GM23338 (cell line): ENCODE measurements around the gene PLPP4.

Experiments
- CREB1 ChIP-seq: fragments of 250-450 bp; sonication (Bioruptor Pico); IDR thresholded peaks from 2 replicates; pipeline ENCODE4 v1.5.0; 2020; ENCODE audit warnings: low read depth, mild to moderate bottlenecking, moderate library complexity
- CTCF ChIP-seq, 2 experiments: fragments of 200-600 bp in 1 of 2; sonication (generic) in 1 of 2; conservative IDR thresholded peaks; 2 replicates each; pipeline versions ENCODE4 v1.5.1 to v1.6.1; 2016 to 2017; ENCODE audit warnings: antibody characterized with exemption in 2 of 2, low read depth in 2 of 2, mild to moderate bottlenecking in 2 of 2, moderate library complexity in 1 of 2
- EZH2 ChIP-seq: fragments of 200-600 bp; sonication (generic); IDR thresholded peaks from one replicate; pipeline ENCODE4 v1.8.0; 2017; ENCODE audit warnings: antibody characterized with exemption, mild to moderate bottlenecking, low read depth; ENCODE audit not compliant: unreplicated experiment
- EZH2phosphoT487 ChIP-seq: fragments of 200-600 bp; sonication (generic); IDR thresholded peaks from one replicate; pipeline ENCODE4 v1.8.1; 2018; ENCODE audit warnings: antibody characterized with exemption; ENCODE audit not compliant: unreplicated experiment
- POLR2AphosphoS5 ChIP-seq: IDR thresholded peaks from 2 replicates; pipeline ENCODE4 v1.6.1; 2016; ENCODE audit warnings: antibody characterized with exemption, low read depth
- REST ChIP-seq: IDR thresholded peaks from one replicate; pipeline ENCODE4 v1.6.1; 2018; ENCODE audit warnings: antibody characterized with exemption; ENCODE audit not compliant: unreplicated experiment
- STAT1 ChIP-seq: IDR thresholded peaks from one replicate; pipeline ENCODE4 v1.6.1; 2016; ENCODE audit warnings: antibody characterized with exemption; ENCODE audit not compliant: unreplicated experiment
- ZNF114 ChIP-seq: fragments of 250-450 bp; sonication (Bioruptor Pico); IDR thresholded peaks from 2 replicates; pipeline ENCODE4 v1.5.0; 2020; ENCODE audit warnings: mild to moderate bottlenecking, moderate library complexity

GRCh38 chr10:120616311-120616911, 159.4 kb downstream of the PLPP4 start:
- TF ChIP-seq EZH2phosphoT487: no peak
- no peak for TF ChIP-seq CTCF (conservative IDR thresholded peaks at IDR 0.05; ENCODE audit: low read depth in 2 of 2)
- no peak for TF ChIP-seq EZH2
- no peak for TF ChIP-seq POLR2AphosphoS5
- TF ChIP-seq CREB1: no peak
- TF ChIP-seq REST: no peak
- TF ChIP-seq STAT1: no peak
- TF ChIP-seq ZNF114 (CRISPR knock-in tag): no peak
